ENCODE data around the gene MED15.

The MED15 gene

DNA sequence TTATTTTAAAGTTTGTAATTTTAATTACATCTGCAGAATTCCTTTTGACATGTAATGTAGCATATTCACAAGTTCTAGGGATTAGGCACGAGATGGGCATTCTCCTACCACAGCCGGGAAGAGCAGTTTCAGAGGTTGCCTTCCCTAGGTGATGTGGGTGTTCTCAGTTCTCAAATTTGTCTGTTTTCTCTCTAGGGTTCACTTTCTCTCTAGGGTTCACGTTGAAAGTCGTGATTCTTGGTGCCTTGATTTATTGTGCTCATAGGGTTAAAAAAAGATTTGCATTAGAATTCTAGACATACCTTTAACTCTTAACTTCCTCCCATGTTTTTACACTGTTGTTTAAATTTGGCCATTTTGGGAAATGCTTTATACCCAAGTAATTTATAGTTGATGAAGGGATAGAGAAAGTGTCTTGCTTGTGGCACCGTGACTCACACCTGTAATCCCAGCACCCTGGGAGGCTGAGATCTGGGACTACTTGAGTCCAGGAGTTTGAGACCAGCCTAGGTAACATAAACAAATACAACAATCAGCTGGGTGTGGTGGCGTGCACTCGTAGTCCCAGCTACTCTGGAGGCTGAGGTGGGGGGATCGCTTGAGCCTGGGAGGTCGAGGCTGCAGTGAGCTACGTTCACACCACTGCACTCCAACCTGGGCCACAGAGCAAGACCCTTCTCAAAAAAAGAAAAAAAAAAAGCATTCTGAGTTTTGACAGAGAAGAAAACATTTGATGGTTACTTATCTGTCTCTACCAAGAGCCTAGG is 3.6 kb downstream of the MED15 start:
- no peak for DNase-seq

GRCh38 chr22:20511578-20512229 is 4.3 kb downstream of the MED15 start:
- DNase-seq = no peak

- no peak for DNase-seq
Observed at GRCh38 chr22:20514658-20515406, 7.4 kb downstream of the MED15 start.

GRCh38 chr22:20516399-20516798 is 9.0 kb downstream of the MED15 start:
- no peak for DNase-seq

- DNase-seq = no peak
Observed at GRCh38 chr22:20517422-20517821, 10.0 kb downstream of the MED15 start.

- DNase-seq = no peak
Observed at GRCh38 chr22:20517841-20518592, 10.6 kb downstream of the MED15 start.

DNA sequence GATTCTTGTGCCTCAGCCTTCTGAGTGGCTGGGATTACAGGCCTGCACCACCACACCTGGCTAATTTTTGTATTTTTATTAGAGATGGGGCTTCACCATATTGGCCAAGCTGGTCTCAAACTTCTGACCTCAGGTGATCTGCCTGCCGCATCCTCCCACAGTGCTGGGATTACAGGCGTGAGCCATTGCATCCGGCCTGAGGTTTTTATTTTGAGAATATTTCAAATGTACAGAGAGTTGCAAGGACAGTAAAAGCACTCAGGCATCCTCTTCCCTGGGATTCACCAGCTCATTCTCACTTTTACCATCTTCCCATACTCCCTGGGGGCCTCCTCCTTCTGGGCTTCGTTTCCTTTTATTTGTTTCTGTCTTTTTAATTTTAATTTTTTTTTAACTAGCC is 12.1 kb downstream of the MED15 start:
- DNase-seq = no peak

- no peak for DNase-seq
Observed at GRCh38 chr22:20520093-20520511, 12.7 kb downstream of the MED15 start.

DNA sequence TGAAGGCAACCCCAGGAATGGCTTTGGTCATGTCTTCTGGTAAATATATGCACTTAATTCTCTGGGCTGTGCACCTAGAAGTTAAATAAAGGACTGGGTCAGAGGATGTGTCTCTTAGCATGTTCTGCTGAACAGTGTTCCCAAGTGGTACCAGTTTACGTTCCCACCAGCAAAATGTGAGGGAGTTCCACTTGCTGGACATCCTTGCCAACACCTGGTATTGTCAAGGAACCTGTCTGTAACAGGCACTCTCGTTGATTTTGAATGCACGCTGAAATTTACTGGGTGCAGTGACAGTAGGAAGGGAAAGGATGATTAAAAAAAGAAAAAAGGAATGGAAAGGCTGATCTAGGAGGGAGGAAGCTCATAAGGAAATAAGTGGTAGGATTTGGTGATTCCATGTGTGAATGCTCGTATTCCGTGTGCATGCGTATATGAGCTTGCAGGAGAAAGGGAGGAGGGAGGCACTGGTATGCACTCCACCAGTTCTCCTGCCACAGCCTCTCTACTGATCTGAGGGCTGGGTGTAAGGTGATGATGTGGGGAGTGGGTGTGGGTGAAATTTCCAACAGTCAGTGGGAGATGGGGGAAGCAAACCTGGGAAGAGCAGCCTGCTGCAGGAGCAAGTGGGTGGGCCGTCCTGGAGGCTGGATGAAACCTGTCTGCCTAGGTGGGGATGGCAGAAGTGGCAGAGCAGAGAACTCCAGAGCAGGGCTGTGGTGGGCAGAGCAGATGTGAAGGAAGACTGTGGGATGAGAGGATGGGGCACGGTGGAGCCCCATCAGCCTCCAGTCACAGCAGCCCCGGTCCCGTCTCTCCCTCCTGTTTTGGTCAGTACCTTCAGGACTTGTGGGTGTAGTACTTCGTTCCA is 15.0 kb downstream of the MED15 start:
- DNase-seq = no peak

DNA sequence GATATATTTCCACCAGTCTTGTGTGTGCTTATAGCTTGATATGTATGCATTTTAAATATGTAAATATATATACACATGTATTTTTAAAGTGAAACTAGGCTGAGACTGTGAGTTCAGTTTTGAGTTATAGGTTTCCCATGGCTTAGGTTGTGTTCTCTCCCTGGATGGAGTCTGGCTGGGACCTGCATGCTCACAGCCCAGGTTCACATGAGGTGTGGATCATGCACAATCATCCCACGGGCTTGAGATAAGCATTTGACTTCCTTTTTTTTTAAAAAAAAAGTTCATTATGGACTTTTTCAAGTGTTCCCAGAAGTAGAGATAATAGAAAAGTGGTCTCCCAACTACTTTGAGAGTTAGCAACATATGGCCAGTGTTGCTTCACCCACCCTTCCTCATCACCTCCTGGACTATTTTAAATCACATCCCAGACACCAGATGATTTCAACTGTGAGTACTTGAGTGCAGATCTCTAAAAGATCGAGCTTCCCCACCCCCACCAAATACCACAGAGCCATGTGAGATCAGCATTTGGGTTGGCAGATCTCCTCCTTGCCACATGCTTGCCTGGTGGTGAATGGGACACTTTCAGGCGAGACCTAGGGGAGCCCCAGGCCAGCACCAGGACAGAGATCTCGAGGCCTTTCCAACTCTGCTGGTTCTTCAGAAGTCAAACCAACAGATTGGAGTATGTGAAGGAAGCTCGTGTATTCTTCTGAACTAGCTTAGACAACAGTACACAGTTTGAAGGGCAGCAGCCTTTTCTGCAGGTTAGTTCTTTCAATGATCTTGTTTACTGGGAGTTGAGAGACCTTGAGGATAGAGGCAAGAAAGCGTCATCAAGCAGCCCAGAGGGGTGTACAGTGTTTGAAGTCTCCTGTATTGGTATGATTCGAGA is 15.9 kb downstream of the MED15 start:
- DNase-seq = no peak

DNA sequence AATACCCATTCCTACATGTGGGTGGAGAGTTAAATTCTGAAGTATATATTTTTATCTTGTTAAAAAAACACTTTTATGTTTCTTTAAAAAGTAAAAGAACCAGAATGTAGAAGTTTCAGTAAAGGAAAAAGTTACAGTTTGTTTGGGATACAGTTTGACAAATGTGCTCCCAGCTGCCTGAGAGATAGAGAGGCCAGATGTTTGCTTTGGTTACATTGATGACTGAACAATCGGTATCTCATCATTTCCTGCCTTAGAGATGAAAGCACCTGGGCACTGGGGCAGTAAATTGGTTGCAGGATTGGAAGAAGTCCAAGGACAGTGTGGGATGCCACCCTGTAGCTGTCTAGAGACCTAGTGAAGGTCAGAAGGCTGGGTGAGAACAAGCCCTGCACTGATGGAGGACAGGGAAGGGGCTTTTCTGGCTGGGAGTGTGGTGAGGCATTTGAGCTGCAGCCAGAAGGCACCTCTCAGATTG is 16.6 kb downstream of the MED15 start:
- DNase-seq = peak in 1 of 2 donors; percentile 37

GRCh38 chr22:20525048-20525447 is 17.6 kb downstream of the MED15 start:
- DNase-seq = no peak

DNA sequence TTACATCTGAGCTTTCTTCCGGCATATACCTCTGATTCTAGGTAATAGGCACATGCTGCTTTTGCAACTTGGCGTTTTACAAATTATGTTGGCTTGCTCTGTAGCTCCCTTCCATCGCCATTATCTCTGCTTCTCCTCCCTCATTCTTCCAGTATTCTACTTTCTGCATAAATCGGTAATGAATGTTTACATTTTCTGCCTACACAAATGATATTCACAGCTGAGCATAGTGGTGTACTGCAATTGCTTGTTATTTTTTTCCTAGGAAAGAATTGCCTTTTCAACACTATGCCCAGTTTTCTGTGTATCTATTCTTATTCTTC is 18.9 kb downstream of the MED15 start:
- no peak for DNase-seq

DNA sequence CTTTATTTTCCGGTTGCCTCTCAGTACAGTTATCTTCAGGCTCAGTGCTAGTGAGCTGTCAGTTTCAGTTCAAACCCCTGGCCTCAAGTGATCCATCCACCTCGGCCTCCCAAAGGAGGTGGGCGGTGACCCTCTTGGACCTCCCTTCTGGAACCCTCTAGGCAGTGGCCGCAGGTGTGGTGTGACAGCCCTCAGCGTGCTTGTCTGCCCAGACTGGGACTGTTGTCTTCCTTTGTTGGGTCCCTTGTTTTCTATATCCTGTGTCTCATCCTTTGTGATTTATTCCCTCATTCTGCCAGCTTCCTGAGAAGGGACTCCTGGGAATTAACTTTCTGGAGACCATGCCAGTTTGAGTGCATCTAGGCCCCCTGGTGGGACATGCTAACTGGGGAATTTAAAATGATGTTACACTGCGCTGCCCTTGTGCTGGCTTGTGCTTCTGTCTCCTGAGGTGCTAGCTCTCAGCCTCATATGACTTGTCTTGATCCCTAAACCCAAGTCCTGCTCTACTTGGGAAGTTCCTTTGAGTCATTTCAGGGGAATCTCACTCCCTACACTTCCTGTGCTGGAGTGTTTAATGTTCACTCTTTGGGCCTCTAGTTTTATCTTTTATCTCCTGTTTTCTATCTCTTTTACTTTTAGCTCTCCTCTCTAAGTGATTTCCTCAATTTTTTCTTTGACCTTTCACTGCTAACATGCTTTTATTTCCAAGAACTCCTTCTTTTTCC is 19.4 kb downstream of the MED15 start:
- DNase-seq = no peak

- DNase-seq = no peak
Observed at GRCh38 chr22:20528405-20528978, 21.1 kb downstream of the MED15 start.

DNA sequence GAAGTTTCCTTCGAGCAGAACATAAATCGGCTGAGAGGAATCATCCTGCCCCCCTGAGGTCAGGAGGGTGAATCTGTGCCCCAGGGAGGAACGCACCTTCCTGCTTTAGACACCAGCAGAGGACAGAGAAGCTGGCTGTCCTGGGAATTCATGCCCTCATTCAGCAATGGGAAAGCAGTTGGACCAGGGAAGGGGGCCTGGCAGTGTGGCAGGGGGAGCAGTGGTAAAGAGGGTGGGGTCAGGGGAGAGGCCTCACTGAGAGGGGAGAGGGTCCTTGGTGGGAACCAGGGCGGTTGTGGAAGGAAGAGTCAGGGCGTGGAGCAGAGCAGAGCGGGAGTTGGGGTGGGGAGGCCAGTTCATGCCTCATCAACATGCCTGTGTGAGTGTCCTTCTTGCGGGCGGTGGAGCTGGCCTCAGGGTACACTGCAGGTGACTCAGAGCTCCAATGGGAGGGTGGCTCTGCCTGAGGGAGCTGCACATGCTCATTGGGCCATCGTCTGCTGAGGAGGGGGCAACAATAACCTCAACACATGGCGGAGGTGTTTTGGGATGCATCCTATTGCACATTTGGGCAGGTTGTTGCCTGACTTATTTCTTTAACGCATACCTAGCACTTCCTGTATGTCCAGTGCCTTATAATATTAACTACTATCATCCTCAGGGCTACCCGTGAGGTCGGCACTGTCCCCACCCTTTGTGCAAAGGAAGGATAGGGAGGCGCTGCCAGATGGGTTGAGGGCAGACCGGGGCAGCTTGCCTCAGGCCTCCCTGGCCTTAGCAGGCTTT is 23.2 kb downstream of the MED15 start:
- DNase-seq = no peak

DNA sequence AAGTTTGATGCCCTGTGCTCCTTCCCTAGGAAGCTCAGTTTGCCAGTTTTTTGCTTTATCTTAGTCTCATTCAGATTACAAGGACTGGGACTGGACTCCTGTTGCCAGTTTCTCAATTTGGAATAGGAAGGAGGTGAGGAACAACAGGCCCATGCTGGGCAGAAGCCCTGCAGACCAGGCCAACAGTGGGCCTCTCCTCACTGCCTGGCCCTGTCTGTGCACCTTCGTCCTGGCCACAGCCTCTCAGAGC is 23.7 kb downstream of the MED15 start:
- no peak for DNase-seq

DNA sequence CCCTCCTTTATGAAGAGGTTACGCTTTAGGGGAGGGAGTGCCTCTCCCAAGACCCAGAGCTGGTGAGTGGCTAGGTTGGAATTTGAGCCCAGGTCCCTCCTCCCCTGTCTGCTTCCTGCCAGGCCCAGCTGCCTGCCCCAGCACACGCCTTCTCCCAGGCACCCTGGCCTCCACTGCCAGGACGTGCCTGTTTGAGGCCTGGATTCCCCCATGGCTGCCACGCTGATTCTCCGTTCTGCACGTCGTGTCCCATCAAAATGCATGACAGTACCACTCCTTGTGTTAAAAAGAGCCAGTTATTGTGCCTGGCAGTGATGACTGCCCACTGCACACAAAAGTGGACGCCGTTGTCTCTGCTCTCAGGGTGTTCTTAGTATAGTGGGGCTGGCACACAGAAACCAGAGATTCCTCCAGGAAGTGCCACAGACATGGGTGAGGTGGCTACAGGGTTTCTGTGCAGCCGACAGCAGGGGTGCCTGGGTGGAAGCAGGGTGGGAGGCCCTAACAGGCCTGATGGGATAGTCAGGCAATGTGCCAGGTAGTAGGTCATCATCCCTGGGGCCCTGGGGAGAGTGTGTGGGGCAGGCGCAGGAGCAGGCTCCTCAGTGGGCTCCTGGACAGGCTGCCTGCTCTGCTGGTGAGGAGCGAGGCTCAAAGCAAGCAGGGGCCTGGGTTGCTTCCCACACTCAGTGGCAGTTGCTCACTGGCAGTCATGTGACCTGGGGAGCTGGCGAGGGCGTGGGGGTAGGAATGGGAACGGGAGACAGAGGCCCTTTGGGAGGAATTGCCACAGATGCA is 24.2 kb downstream of the MED15 start:
- no peak for DNase-seq
